ENCODE measurements around the gene CCDC187.
A peak's percentile ranks its signal among the peaks of the same experiment; 100 is the strongest.

CCDC187 gene

GRCh38 chr9:136252281-136252680 is 51.6 kb downstream of the CCDC187 start:
- DNase-seq (ENCODE audit: low read depth): no peak

DNA sequence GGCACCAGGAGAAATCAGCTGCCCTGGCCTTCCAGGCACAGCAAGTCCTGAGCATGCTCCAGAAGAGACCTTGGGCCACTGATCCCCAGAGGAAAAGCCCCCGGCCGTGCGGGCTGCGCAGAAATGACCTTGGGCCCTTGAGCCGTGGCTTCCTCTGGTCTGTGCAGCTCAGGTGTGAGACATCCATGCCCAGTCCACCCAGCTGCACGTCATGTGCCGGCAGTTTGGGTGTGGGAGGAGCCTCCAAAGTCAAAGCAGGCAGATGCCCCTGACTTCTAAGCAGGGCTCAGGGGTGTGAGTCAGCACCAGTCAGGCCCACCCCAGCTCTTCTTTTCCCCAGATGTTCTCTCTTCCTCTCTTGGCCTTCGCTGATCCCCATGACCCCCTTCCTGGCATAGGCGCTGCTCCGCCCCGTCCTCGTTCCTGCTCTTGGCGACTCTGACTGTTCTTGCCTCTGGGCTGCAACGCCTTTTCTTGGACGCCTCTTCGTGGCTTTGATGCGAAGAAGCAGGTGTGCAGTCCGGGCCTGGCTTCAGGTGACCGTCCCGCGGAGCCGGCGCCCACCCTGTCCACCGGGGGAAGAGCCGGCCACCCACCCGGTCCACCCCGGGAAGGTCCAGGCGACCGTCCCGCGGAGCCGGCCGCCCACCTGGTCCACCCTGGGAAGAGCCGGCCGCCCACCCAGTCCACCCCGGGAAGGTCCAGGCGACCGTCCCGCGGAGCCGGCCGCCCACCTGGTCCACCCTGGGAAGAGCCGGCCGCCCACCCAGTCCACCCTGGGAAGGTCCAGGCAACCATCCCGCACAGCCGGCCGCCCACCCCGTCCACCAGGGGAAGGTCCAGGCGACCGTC is 52.4 kb downstream of the CCDC187 start:
- DNase-seq (ENCODE audit: low read depth): no peak

DNA sequence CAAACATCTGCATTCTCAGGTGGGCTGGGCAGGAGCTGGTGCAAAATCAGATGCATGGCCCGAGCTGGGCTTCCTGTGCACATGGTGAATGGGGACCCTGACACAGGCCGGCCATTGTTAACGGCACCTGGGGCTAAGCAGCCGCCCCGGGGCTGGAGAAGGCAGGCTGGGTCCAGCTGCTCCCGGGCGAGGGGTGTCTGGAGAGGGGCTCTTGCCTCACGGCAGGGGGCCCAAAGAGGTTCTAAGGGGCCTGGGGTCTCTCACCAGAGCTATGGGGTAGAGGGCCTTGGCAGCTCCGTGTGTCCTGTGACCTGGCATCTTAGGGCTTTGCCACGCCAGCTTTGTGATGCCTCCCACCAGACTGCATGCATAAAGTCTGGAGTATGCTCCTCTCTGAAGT is 53.2 kb downstream of the CCDC187 start:
- no peak for DNase-seq (ENCODE audit: low read depth)

DNA sequence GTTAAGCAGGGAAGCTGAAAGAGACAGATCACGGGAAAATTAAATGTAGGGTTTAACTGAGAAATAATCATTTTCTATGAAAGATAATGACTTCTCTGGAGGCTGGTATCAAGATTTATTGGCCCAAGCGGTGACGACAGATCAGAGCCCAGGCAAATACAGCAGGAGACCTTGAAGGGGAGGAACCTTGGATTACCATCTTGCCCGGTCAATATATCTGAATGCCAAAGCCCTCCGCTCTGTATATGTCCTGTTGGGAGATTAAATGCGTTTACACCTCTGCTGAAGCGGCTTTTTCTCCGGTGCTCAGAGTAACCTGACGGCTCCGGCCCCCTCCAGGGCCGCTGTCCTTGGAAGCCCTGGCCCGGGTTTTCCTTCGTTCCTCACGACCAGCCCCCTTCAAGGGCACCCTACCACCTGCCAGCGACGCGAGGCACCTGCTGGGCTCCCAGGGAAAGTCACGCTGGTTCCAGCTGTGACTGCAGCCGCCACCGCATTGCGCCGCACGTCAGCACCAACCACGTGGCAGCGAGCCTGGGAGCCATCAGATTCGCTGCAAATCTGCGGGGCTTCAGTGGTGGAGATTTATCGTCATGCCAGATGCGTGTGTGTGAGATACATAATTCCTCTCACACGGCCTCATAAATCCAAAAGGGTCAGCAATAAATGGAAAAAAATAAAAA is 53.9 kb downstream of the CCDC187 start:
- no peak for DNase-seq (ENCODE audit: low read depth)

GRCh38 chr9:136248951-136249876 is 54.7 kb downstream of the CCDC187 start:
- no peak for DNase-seq (ENCODE audit: low read depth)

- DNase-seq (ENCODE audit: low read depth): no peak
These were observed 55.8 kb downstream of the CCDC187 start for GRCh38 chr9:136247947-136248637.

- no peak for DNase-seq (ENCODE audit: low read depth)
These were observed 56.4 kb downstream of the CCDC187 start for GRCh38 chr9:136247551-136247916.

DNA sequence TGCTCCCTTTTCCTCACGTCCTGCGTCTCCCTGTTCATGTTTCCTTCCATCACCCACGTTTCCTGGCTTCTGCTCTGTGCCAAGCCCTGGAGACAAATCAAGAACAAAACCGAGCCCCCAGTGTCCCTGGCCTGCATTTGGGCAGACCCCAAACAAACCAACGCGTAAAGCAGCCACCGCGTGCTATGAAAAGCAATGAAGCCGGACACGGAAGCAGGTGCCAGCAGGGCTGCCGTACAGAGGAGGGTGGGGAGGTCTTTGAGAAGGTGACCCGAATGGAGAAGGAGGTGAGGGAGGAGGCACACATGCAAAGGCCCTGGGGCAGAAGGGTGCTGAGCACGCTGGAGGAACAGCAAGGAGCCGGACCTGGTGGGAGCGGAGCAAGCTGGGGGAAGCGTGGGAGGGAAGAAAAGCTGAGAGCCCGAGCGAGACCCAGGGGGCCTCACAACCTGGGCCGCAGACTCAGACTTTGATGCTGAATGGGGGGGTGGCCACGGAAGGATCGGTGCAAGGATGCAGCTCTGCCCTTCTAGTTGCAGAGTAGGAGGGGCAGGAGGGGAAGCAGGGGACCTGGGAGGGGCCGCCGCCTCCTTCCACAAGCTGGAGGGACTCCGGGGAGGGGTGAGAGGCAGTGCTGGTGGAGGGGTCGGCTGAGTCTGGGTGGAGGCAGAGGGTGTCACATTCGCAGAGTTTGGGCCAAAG is 56.9 kb downstream of the CCDC187 start:
- no peak for DNase-seq (ENCODE audit: low read depth)

DNA sequence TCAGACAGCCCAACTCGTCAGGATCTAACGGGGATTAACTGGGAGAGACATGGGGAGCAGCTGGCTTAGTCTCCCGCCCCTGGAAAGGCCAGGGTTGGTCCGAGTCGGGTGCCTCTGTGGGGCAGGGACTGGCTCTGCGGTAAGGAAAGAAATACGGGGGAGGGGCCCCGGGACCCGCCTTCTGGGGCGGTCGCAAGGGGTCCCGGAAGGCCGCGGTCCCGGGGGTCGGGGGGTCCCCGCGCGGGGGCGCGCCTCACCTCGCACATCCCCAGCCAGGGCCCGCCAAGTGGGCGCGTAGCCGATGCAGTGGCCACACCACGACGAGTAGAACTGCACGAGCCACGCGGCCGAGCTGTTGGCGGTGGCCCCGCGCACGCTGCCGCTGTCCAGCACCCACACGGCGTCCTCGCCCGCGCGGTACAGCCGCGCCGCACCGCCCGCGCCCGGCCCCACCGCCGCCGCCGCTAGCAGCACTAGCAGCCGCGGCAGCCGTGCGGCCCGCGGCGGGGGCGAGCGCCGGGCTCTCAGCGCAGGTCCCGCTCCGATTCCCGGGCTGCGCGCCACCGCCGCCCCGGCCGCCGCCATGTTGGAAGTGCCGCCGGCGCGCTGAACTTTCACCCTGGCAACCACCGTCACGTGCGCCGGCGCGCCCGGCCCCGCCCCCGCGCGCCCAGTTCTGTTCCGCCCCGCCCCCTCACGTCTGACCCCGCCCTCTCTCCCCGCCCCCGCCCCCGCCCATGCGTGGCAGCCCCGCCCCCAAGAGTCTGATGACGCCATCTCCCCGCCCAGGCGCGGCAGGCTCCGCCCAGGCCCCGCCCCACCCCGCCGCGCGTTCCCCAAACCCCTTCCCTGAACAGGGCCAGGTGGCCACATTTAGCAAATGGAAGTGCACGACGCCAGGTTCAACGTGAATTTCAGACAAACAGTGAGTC is 58.4 kb downstream of the CCDC187 start, which contains the start of gene QSOX2:
QSOX2 (minus strand) TSS at position 594 of the 932 bp plus-strand sequence; CDS start at position 585, 9 bp downstream.
- DNase-seq (ENCODE audit: low read depth): peak; percentile 72

- DNase-seq (ENCODE audit: low read depth): no peak
These were observed 59.0 kb downstream of the CCDC187 start for GRCh38 chr9:136244969-136245218.

- peak; percentile 51 for DNase-seq (ENCODE audit: low read depth)
These were observed 59.5 kb downstream of the CCDC187 start for GRCh38 chr9:136244122-136244968.

DNA sequence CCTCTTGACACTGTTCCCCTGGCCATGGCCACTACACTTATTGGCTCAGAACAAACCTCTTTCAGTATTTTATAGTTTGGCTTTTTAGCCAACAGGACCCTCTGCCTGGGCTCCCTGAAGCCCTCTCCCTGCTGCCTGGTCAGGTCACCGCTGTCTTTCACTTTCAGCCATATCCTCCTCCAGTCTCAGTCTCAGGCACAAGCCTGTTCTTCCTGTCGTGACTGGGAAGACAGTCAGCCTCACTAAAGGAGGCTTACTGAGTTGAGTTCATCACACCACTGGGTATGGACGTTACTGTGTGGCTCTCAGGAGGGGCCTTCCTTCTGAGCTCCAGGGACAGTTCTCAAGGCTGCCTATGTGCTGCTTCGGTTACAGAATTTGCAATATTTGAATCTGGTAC is 60.3 kb downstream of the CCDC187 start:
- no peak for DNase-seq (ENCODE audit: low read depth)

GRCh38 chr9:136242918-136243525 is 60.9 kb downstream of the CCDC187 start:
- DNase-seq (ENCODE audit: low read depth): no peak

DNA sequence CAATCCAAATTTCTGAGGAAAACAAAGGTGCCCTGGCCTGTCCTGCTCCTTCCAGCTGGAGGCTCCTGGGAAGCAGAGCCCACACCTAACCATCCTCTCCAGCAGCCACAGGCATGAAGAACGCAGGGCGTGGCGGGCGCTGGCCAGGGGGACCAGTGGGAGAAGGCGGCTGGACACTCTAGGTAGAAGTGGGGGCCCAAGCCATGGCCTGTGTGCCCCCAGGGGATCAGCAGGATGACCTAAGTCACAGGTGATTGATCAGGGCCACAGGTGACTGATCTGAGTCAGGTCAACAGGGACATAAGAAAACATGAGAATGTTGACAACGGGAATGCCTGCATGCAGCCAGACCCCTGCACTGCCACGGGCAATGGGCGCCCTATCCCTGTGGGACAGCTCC is 61.6 kb downstream of the CCDC187 start:
- no peak for DNase-seq (ENCODE audit: low read depth)

GRCh38 chr9:136241542-136241941 is 62.4 kb downstream of the CCDC187 start:
- no peak for DNase-seq (ENCODE audit: low read depth)

- DNase-seq (ENCODE audit: low read depth): no peak
These were observed 63.0 kb downstream of the CCDC187 start for GRCh38 chr9:136240941-136241340.

GRCh38 chr9:136239983-136240330 is 63.9 kb downstream of the CCDC187 start:
- DNase-seq (ENCODE audit: low read depth): no peak

DNA sequence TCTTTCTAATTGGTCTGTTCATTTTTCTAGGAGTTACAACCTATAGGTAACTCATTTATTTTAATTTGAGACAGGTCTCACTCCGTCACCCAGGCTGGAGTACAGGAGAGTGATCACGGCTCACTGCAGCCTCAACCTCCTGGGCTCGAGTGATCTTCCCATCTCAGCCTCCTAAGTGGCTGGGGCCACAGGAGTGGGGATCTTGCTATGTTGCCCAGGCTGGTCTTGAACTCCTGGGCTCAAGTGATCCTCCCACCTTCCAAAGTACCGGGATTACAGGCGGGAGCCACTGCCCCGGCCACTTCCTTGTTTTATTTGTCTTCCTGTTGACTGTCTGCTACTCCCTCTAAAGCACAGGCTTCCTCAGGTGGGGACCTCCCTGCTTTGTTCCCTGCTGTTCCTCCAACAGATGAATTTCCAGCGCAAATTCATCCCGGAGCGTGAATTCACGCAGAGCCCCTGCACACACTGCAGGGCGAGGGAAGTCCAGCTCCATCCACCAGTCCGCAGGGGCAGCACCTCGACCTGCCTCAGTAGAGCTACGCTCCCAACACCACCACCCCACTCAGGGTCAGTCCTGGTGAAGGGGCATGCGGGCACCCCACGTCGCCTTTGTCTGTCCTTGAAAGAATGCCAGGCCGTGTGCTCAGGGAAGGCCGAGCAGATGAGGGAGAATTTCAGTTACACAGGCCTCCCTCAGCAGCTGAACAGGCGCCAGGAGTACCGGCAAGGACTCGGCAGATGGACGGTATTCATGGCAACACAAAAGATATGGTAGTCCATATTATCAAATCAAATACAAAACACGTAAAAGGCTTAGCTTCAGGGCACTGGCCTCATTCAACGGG is 64.5 kb downstream of the CCDC187 start:
- DNase-seq (ENCODE audit: low read depth): no peak
